HG03159 (cell line): ENCODE measurements around the gene TPRG1L.

Experiments
- ATAC-seq: cut with Tn5 transposase; IDR thresholded peaks from one replicate; pipeline ENCODE4 v1.9.1; 2021; ENCODE audit warnings: mild to moderate bottlenecking, moderate library complexity; ENCODE audit not compliant: unreplicated experiment

Gene TPRG1L

DNA sequence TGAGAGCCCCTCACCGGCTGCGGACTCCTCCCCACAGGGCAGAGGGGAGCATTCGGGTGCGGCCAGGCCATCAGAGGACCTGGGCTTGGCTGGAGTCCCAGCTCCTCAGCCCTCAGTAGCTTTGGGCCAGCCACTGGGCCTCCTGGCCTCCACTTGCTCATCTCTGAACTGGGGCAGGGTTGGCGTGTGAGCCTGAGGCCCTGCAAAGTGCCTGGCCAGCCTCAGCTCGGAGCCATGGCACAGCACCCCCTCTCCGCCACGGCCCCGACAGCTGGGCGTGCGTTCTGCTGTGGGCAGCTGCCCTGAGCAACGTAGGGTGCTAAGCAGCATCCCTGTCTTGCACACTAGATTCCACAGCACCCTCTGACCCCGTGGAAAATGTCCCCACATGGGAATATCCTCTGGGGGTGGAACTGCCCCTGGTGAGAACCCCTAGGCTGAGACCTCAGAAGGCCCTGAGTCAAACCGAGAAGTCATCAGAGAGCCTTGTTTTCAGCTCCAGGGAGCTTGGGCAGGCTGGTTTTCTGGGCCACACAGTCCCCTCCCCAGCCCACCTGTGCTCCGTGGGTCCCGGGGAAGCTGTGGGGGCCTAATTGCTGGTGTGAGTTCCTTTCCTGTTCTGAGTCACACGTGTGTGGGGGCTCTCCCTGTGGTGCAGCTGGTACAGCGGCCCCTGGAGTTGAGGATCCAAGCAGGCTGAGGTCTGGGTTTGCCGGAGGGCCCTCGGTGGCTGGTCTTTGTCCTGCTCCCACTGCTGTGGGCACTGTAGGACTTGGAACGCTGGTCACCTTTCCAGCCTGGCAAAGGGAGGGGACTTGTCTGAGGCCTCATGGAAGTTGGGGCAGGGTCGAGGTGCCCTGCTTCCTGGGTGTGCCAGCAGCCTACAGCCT lies 52.0 kb downstream of the TPRG1L start:
- ATAC-seq: peak; percentile 75

DNA sequence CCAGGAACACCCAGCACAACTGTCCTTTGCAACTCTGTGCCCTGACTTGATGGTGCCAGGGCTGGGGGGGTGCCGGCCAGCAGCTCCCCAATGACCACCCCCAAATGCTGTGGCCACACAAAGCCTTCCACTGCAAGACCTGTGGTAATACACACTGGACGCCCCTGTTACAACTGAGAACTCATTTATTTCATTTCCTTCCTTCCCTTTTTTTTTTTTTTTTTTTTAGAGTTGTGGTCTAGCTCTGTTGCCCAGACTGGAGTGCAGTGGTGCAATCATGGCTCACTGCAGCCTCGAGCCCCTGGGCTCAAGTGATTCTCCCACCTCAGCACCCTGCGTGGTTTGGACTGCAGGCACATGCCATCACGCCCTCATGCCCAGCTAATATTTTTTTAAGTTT lies 52.7 kb downstream of the TPRG1L start:
- ATAC-seq: peak; percentile 8

DNA sequence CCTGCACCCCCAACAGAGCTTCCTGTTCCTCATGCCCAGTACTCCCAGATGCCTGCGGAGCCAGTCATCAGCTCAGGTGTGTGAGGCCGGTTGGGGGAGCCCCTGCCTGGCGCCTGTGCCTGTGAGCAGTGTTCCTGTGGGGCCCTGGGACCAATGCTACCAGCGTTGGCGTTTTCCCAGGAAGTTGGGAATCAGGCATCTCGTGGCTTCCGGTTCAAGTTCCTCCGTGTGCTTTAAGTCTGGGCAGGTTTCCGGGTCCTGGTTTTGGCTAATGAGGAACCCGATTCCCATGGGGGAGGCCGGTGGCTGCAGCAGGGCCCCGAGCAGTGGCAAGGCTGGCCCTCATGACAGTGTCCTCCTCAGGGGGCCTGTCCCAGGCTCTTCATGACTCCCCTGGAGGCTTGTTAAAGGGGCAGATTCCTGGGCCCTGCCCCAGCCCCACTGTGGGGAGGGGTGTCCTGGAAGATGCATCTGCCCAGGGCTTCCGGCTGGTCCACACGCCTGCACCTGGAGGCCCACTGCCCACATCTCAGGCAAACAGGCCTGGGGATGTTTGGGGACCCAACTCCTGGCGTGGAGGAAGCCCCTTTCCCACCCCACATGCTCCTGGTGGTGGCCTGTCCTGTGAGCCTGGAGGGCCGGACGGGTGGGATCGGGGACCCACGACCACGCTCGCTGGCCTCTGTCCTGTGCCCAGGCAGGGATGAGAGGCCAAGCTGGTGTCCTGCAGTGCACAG lies 53.7 kb downstream of the TPRG1L start:
- ATAC-seq: no peak

- ATAC-seq: no peak
Observed at GRCh38 chr1:3679098-3679555, 54.3 kb downstream of the TPRG1L start.
